ENCODE data around the gene C12orf50.
"Not testable (repeated sequence)": the region's sequence is repeated elsewhere in the genome, so short reads cannot be mapped to it uniquely, and the experiment has no call there.

C12orf50 gene

GRCh38 chr12:87985069-87985675, 44.0 kb downstream of the C12orf50 start:
- DNase-seq = no peak

- no peak for DNase-seq
These were observed 47.0 kb downstream of the C12orf50 start for GRCh38 chr12:87982208-87982607.

- no peak for DNase-seq
These were observed 47.7 kb downstream of the C12orf50 start for GRCh38 chr12:87981495-87981894.

GRCh38 chr12:87975879-87976278, 53.3 kb downstream of the C12orf50 start:
- no peak for DNase-seq

GRCh38 chr12:87967871-87968270, 61.3 kb downstream of the C12orf50 start:
- no peak for DNase-seq

- no peak for DNase-seq
These were observed 68.6 kb downstream of the C12orf50 start for GRCh38 chr12:87960566-87960965.

- DNase-seq = not testable (repeated sequence)
These were observed 75.2 kb downstream of the C12orf50 start for GRCh38 chr12:87954028-87954427.

GRCh38 chr12:87953256-87953860, 75.8 kb downstream of the C12orf50 start:
- no peak for DNase-seq

- DNase-seq = no peak
These were observed 76.4 kb downstream of the C12orf50 start for GRCh38 chr12:87952850-87953249.

GRCh38 chr12:87952223-87952622, 77.0 kb downstream of the C12orf50 start:
- DNase-seq = no peak

GRCh38 chr12:87943762-87944161, 85.4 kb downstream of the C12orf50 start:
- DNase-seq = no peak

GRCh38 chr12:87943023-87943422, 86.2 kb downstream of the C12orf50 start:
- DNase-seq = no peak

GRCh38 chr12:87939182-87939581, 90.0 kb downstream of the C12orf50 start:
- DNase-seq = no peak

- no peak for DNase-seq
These were observed 94.0 kb downstream of the C12orf50 start for GRCh38 chr12:87935216-87935615.

GRCh38 chr12:87933991-87934390, 95.2 kb downstream of the C12orf50 start:
- no peak for DNase-seq

- DNase-seq = no peak
These were observed 97.4 kb downstream of the C12orf50 start for GRCh38 chr12:87931812-87932211.

GRCh38 chr12:87930627-87931026, 98.6 kb downstream of the C12orf50 start:
- no peak for DNase-seq

Data from activated CD8-positive, alpha-beta memory T cell treated with anti-CD3 and anti-CD28 coated beads, Interleukin-2, amount 50 U/mL, for 48 hours (primary cell).